ENCODE results near the gene HES4. TPM values are rescaled to one million over a fixed set of nuclear protein-coding genes. Genes with fewer than 3 reads are reported as not detected.
"Not testable (repeated sequence)": the region's sequence is repeated elsewhere in the genome, so short reads cannot be mapped to it uniquely, and the experiment has no call there.

Gene HES4
- total RNA-seq, 1 experiment from 2014 or later: 10.6 TPM

DNA sequence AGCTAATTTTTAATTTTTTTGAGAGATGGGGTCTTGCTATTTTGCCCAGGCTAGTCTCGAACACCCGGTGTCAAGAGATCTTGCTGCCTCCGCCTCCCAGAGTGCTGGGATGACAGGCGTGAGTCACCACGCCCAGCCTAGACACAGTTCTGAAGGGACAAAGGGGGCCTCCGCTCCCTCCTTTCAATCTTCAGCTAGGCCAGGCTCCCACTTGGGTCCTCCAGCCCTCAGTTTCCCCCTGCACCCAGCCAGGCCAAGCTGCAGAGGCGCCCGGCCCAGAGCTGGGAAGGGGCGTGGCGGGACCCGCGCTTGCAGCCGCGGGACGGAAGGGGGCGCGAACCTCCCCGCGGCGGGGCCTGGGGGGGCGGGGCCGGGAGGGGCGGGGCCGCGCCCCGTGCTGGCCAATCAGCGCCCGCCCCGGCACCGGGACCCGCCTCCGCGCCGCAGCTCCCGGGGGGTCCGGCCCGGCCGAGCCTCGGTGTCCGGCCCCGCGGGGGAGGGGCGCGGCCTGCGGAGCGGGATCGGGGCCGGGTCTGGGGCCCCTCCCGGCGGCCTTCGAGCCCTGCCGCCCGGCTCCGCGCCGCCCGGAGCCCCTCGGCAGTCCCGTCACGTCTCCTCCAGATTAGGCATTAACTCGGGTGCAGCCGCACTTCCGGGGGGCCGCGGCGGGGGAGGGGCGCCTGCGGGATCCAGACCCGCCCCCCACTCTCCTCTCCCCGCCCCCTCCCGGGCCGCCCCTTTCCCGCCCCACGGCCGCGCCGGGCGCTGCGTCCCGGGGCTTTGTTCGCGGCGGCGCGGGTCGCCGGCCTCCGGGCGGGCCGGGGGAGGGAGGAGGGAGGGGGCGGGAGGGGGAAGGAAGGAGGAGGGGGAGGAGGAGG, 19.5 kb upstream of the HES4 start:
- peak; percentile 71 for DNase-seq (ENCODE audit: extremely low read depth, low read depth)

DNA sequence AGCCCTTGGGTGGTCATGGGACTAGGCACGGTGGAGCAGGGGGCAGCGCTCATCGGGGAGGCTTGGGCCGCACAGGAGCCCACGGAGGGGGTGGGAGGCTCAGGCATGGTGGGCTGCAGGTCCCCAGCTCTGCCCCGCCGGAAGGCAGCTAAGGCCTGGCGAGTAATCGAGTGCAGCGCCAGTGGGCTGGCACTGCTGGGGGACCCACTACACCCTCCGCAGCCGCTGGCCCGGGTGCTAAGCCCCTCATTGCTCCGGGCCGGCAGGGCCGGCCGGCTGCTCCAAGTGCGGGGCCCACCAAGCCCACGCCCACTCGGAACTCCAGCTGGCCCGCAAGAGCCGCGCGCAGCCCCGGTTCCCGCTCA, 18.4 kb upstream of the HES4 start:
- DNase-seq (ENCODE audit: extremely low read depth, low read depth): not testable (repeated sequence)

DNA sequence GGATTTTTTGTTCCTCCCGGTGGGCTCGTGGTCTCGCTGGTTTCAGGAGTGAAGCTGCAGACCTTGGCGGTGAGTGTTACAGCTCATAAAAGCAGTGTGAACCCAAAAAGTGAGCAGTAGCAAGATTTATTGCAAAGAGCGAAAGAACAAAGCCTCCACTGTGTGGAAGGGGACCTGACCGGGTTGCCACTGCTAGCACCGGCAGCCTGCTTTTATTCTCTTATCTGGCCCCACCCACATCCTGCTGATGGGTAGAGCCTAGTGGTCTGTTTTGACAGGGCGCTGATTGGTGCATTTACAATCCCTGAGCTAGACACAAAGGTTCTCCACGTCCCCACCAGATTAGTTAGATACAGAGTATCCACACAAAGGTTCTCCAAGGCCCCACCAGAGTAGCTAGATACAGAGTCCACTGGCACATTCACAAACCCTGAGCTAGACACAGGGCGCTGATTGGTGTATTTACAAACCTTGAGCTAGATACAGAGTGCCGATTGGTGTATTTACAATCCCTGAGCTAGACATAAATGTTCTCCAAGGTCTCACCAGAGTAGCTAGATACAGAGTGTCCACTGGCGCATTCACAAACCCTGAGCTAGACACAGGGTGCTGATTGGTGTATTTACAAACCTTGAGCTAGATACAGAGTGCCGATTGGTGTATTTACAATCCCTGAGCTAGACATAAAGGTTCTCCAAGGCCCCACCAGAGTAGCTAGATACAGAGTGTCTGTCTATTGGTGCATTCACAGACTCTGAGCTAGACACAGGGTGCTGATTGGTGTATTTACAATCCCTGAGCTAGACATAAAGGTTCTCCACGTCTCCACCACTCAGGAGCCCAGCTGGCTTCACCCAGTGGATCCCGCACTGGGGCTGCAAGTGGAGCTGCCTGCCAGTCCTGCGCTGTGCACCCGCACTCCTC, 17.8 kb upstream of the HES4 start:
- not testable (repeated sequence) for DNase-seq (ENCODE audit: extremely low read depth, low read depth)

DNA sequence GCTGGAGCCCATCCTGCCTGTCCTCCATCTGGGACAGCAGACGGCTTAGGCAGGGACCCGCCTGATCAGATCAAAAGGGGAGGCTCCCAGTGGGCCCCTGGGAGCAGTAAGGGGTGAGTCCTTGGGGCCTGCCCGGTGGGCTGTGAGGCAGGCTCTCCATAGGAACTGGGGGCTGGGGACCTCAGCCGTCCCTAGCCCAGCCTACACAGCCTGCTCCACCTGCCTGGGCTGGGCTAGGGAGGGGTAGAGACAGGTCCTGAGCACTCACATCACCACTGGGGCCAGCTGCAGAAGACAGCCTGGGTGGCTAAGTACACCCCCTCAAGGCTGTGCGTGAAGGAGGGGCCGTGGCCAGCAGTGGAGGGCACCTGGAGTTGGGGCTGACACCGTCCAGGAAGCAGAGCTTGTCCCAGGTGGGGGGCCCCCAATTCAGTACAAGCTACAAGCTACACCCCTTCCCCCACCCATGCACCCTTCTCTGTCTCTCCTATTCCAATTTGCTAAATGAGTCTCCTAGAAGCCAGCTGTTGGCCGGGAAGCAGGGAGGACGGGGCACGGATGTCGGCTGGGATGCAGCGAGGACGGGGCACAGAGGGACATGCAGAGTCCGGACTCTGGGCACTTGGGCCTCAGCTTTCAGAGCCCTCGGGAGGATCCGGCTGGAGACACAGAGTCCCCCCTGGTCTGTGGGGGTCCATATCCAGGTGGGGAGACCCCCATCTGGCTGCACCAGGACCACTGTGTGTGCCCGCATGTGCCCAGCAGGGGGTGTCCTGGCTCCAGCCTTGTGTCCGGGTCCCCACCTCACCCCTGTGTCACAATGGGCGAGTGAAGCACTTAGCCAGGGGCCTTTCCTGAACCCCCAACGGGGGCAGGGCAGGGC, 15.1 kb upstream of the HES4 start:
- no peak for DNase-seq (ENCODE audit: extremely low read depth, low read depth)

DNA sequence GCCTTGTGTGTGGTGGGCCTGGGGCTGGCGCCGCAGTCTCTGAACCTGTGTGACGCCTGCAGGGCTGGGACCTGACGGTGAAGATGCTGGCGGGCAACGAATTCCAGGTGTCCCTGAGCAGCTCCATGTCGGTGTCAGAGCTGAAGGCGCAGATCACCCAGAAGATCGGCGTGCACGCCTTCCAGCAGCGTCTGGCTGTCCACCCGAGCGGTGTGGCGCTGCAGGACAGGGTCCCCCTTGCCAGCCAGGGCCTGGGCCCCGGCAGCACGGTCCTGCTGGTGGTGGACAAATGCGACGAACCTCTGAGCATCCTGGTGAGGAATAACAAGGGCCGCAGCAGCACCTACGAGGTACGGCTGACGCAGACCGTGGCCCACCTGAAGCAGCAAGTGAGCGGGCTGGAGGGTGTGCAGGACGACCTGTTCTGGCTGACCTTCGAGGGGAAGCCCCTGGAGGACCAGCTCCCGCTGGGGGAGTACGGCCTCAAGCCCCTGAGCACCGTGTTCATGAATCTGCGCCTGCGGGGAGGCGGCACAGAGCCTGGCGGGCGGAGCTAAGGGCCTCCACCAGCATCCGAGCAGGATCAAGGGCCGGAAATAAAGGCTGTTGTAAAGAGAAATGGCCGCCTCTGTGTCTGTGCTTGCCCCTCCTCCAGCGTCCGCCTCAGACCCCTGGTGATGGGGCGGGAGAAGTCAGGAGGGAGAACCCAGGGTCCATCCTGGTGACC, 14.2 kb upstream of the HES4 start:
- DNase-seq (ENCODE audit: extremely low read depth, low read depth): no peak

DNA sequence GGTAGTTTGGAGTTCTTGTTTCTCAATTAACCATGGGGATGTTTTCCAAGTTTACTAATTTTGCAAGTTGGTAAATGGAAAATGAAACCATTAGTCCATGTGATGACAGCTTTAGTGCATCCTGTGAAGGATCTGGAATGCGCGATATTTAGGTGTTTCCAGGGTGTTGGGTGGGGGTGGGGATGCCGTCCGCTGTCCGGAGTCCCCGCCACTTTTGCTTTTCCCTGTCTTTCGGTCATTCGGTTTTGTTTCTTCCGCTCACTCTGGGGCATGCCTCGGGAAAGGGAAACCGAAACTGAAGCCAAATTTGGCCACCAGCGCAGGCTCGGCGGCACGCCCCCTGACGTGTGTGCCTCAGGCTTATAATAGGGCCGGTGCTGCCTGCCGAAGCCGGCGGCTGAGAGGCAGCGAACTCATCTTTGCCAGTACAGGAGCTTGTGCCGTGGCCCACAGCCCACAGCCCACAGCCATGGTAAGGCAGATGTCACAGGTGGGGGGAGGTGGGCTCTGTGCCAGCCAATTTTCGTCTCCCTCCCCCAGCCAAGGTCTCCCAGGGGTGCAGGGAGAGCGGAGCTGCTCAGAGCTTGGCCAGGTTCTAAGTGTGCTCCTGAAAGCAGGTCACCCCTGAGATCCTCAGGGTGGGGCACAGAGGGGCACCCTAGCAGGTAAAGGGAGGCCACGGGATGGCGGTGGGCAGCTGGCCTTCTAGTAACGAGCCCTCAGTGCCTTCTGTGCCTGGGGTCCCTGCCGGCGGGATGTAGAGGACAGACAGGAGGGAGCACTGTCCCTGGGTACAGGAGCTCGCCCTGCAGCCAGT, 13.4 kb upstream of the HES4 start, which contains the start of gene ISG15:
ISG15 (plus strand) TSS at position 393 of the 817 bp plus-strand sequence; CDS start at position 470, 77 bp downstream.
- peak; percentile 50 for DNase-seq (ENCODE audit: extremely low read depth, low read depth)

DNA sequence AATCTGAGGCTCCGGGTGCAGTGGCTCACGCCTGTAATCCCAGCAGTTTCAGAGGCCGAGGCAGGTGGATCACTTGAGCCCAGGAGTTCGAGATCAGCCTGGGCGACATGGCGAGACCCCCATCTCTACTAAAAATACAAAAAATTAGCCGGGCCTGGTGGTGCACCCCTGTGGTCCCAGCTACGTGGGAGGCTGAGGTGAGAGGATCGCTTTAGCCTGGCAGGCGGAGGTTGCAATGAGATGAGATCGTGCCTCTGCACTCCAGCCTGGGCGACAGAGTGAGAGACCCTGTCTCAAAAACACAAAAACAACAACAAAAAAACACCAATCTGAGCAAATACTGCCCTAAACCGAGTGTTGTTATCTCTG, 12.8 kb upstream of the HES4 start:
- not testable (repeated sequence) for DNase-seq (ENCODE audit: extremely low read depth, low read depth)

DNA sequence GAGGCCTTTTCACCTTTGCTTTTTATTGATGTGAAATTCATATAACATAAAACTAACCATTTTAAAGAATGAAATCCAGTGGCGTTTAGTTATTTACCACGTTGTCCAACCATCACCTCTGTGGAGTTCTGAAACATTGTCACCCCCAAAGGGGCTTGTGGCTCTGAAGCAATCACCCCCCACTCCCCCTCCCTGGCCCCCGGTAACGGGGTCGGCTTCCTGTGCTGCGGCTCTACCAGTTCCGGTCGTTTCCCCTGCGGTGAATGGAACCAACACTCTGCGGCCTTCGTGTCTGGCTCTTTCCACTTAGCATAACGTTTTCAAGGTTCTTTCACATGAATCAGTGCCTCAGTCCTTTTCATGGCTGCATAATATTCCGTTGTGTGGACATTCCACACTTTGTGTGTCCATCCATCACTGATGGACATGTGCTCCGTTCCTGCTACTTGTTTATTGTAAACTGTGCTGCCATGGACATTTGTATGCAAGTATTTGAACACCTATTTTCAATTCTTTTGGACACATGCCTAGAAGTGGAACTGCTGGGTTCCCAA, 11.6 kb upstream of the HES4 start:
- no peak for DNase-seq (ENCODE audit: extremely low read depth, low read depth)

DNA sequence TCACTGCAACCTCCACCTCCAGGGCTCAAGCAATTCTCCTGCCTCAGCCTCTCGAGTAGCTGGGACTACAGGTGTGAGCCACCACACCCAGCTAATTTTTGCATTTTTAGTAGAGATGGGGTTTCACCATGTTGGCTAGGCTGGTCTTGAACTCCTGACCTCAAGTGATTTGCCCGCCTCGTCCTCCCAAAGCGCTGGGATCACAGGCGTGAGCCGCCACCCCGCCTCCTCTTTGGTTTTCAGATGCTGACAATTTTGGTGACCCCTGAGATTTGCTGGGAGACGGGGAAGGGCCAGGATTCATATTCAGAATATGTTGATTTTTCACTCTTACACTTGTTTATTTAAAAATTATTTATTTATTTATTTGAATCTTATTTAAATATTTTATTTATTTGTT, 10.2 kb upstream of the HES4 start:
- DNase-seq (ENCODE audit: extremely low read depth, low read depth): not testable (repeated sequence)

DNA sequence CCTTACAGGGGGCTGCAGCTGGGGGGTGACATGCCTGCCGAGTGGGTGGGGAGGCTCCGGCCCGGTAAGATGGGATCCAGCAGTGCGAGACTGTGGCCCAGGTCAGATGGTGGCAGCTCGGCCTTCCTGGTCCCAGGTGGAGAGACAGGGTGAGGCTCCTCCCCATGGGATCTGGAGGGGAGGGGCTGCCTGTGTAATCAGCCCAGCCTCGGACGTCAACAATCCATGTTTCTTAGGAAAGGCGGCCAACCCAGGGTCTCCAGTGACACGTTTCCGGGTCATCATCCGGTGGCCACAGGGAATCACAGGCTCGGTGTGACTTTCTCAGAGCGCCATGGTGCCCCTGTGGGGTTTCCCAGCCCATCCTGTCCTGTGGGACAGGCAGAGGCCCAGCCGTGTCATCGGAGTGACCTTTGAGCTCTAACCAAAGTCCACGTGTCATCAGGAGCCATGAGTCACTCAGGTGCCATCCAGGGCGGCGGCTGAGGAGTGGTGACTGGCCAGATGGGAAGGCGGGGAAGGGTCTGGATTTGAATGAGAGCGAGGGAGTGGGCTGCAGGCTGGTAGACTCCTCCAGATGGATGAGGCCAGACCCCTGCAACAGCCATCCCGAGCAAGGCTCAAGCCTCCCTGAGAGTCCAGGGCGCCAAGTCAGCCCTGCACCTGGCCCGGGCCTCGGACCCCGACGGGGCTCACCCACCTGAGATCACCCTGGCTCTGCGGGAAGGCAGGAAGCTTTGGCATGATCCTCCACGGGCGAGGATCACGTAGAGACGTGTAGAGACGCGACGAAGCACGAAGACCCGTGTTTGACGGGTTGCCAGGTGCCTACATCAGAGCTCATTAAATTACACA, 6.6 kb upstream of the HES4 start:
- DNase-seq (ENCODE audit: extremely low read depth, low read depth): no peak

DNA sequence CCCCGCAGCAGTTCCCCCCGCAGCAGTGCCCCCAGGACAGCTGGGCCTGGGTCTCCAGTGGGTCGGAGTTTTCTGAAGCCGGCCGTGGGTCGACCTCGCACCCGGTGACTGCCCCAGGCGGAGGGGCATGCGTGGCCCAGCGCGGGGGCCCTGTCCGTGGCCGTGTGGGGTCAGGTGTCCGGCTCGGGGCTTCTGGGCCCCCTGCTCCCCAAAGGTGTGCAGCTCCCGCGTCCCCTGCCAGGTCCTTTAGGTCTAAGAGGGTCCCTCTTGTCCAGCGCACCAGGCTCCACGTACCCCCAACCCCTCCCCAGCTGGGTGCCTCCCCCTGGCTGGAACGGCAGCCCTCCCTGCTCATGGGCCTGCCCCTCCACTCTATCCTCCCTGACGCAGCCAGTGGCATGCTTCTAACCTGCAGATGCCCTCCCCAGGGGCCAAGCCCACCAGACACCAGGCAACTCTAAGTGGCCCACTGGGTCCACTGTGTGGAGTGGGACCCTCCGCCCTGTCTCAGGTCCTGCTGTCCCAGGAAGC, 5.9 kb upstream of the HES4 start:
- no peak for DNase-seq (ENCODE audit: extremely low read depth, low read depth)

DNA sequence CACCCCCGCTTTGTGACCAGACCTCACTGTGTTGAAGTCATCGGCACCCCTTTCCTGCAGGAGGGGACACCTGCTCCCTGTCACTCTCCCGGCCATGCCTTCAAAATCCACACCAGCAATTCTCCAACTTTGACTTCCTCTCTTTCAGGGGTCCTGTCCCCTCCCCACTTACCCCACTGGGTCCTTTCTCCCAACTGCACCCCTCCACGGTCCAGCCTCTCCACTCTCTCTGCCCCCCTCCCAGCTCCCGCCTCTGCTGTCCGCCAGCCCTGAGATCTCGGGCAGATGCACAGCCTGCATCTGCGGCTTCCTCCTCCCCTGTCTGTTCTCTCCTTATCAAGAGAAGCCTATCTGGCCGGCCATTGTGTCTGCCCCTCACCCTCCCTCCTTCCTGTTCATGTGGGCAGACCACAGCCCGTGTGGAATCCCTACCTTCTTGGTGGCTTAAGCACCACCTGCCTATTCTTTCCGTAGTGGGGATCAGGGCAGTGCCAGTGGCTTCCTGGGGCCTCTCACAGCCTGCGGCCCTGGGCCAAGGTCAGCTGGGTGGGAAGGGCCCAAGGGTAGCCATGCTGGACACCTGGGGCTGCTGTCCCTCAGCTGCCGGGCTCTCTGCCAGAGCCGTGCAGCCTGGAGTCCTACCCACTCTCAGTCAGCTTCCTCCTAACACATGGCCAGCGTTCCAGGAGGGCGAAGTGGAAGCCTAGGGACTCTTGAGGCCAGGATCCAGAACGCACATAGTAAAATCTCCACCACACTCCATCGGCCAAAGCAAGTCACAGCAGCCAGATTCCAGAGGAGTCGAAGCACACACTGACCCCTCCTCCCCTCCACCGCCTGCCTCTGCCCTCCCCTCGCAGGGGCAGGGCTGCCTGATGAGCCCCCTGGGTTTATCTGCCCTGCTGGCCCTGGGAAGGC, 5.1 kb upstream of the HES4 start:
- DNase-seq (ENCODE audit: extremely low read depth, low read depth): no peak

DNA sequence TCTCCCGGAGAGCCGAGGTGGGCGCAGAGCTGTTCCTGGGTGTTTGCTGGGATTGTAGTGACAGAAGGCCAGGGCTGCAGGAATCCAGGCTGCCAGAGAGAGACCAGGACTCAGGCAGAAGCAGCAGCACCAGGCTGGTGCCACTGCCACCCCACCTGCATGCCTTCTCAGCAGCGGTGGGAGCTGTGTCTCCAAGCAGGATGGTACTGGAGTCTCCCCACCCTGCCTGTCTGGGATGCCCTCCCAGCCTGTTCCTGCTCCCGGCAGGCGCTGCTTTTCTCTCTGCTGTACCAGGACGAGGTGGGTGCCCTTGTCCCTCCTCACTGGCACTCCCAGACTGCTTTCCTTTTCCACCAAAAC, 4.5 kb upstream of the HES4 start:
- no peak for DNase-seq (ENCODE audit: extremely low read depth, low read depth)

DNA sequence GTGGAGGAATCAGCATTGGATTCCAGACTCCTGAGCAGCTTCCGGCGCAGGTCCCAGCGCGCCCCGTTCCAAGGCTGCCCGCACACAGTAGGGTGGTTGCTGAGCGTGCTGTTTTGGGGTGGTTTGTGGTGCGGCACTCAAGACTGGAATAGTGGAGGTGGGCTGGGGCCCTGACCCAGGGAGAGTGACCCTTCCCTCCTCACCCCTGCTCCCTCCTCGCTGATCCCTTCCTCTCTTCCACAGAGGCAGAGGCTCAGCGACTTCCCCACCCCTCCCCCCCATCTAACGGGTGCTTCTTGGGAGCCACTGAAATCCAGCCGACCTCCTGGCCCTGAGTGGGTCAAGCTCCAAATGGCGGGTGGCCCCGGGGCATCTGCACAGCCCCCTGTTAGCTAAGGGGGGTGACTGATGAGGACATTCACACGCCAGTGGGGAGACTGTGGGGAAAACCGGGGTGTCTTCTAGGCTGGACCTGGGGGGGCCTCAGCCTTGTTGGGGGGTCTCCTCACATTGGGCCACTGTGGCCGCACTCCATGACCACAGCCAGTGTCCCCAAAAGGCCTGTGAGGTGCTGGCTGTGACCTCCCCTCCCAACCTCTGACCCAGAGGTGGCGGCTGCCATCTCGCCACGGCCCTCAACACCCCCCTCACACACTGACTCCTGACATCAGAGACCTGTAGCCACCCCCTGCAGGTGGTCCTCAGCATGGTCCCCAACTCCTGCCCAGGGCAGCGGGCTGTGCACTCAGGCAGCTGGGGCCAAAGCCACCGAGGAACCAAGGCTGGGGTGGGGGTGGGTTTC, 3.9 kb upstream of the HES4 start:
- no peak for DNase-seq (ENCODE audit: extremely low read depth, low read depth)

DNA sequence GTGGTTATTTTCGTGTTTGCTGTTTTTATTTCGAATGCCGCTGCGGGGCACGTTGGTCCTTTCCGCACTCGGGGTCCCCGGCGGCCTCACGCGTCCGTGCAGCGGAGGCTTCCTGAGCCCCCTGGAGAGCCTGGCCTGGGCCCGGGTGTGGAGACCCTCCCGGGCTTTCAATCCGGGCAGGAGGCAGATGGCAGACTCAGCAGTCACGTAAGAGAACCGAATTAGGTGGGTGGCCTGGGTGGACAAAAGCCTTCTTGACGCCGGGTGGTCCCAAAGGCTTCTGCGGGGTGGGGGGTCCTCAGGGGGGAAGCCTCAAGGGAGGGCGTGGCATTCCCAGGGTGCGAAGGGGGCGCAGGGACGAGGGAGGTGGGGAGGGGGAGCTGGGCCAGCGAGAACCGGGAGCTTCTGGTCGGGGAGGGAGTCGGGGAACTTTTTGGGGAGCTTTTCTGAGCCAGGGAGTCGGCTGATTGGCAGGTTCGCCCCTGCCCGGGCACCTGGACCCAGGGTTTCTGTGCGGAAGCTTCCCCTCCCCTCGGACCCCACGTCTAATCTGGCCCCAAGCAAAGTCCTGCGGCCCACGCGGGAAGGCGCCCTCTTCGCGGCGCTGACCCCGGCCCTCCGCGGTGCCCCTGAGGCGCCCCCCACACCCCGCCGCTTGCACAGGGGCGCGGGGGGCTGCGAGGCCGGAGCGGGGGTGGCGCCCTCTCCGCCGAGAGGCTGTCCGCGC, 1.3 kb upstream of the HES4 start:
- DNase-seq (ENCODE audit: extremely low read depth, low read depth): no peak
